T follicular helper cell (primary cell): ENCODE data around the gene CEP295NL.
"Not testable (repeated sequence)": the region's sequence is repeated elsewhere in the genome, so short reads cannot be mapped to it uniquely, and the experiment has no call there.

Source experiments
- DNase-seq: peaks from one replicate; pipeline ENCODE4 v3.0.0-alpha.2; 2020; ENCODE audit warnings: low read depth

Gene CEP295NL

DNA sequence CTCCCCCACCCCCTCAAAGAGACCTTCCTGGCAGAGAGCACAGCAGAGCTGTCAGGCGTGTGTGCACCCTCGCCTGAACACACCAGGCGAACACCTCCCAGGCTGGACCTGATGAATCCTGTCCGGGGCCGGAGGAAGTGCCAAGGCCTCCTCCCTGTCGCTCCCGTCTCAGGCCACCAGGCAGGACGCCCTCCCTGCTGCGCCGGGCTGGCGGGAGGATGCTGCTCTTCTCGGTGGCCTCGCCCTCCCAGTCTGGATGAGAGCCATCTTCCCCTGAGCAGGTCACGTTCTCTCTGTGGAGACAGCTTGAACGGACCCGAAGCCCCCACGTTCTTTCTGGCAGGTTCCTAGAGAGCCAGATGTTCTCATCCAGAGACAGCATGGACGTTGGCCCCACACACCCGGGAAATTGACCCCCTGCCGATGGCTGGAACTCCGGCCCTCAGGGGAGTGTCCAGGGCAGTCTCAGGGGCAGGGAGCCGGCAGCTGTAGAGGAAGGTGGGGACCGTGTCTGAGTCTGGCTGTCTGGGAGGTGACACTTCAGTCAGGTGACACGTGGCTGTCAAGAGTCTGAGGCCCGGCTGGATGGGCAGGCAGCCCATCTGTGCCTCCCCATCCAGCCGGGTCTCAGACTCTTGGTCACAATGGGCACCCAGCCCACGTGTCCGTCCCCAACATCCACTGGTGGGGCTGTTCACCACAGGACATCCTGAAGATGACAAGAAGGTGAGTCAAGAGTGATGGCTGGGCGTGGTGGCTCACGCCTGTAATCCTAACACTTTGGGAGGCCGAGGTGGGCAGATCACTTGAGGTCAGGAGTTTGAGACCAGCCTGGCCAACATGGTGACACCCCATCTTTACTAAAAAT is 27.1 kb upstream of the CEP295NL start:
- no peak for DNase-seq

DNA sequence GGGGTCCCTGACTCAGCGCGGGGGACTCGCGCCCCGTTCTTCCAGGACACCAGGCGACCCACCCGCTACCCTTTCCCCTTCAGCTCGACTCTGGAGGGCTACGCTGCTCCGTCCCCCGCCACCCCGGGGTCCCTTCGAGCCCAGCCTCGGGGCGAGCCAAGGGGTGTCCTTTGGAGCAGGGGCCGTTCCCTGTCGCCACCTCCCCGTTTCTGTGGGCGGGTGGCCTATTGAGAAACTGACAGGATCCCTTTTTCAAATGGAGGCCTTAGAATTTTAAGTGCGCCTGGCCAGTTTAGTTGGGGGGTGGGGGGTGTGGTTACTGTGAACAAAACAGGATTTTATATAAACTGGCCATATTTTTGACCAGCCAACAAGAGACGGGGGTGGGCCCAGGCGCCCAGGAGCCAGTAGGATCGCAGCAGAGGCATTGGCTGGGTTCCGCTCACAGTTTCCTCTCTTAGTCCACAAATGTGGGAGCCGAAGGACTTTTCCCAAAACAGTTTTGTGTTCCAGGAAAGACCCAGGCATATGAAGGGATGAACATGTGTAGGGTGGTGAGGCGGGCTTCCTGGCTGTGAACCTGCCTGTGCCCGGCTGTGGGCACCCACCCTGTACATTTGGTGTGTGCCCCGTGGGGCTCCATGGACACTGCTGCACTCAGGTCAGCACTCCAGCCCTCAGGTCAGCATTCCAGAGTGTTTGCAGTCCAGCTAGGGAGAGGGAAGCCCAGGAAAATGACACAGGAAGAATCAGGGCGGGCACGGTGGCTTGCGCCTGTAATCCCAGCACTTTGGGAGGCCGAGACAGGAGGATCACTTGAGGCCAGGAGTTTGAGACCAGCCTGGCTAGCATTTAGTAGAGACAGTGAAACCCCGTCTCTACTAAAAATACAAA is 22.9 kb upstream of the CEP295NL start:
- DNase-seq = no peak

DNA sequence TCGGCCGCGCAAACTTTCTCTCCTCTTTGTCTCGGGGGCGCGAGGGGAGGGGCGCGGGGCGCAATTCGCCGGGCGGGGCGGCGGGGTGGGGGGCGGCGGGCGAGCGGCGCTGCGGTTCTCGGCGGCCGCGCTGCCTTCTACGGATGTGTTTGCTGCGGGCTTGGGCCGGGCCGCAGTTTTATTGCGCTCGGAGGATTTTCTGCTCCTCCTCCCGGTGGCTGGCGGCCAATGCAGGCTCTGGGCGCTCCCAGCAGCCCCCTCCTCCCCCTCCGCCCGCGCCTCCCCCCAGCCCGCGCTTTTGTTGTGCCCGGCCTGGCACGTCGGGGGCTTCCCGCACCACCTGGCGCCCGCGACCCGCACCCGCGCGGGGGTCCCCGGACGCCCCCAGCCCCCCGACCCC is 22.2 kb upstream of the CEP295NL start, which contains the start of gene TIMP2:
Gene TIMP2, minus strand, starts transcription at position 154 of the 400 bp plus-strand sequence. CDS start 299 bp downstream, outside the sequence.
- peak; percentile 60 for DNase-seq

DNA sequence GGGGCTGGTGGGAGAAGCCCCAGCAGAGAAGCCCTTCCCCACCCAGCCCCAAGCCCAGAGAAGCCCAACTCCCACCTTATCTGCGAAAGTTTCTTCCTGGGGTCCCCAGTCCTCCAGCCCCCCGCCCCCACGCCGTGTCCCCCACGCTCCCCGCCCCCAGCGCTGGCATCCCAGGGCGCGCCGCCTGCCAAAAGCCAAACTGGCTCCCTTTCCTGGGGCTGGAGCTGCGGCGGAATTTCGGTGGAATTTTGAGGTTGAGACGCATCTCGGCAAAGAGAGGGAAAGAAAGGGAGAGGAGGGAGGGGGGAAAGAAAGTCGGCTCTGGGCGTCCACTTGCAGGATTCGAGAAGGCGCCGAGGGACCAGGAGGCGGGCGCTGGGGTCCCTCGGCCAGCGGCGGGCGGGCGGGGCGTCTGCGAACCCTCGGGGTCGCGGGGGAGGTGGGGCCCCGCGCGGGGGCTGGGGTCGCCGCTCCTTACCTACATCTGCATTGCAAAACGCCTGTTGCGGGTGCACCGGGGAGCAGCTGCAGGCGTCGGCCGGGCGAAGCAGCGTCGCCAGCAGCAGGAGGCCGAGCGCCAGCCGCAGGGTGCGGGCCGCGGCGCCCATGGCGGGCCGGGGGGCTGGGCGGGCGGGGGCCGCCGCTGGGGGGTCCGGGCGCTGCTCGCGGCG is 21.6 kb upstream of the CEP295NL start:
- DNase-seq = no peak

DNA sequence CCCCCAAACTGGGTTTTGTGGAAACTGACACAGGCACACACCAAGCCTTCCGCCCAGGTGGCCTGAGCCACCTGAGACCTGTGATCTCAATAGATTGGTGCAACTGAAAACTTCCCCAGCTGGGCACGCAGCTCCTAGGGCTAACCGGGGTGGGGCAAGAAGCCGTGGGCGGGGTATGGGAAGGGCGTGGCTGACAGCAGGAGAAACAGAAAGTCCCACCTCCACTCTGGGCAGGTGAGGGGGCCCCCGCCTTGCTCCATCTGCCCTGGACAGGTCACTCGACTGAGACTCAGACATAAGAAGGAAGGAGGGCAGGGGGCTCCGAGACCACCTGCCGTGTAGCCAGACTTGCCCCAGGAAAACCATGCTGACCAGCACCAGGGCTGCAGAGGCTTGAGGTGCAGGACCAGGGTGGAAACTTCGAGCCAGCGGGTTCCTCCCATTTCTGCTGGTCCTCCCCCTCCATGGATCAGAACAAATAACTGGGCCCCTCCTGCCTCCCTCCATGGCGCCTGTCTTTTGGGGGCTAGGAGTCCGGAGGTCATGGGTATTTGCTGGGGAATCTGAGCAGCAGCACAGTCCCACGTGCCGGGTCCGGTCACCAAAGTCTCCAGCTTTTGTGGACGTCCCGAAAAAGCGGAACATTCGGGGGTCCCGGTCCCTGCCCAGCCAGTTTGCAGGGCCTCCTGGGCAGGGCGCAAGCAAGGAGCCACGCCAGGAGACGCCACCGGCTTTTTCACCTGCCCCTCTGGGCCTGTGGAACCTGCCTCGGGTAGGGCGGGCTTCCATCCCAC is 20.9 kb upstream of the CEP295NL start:
- peak; percentile 39 for DNase-seq

DNA sequence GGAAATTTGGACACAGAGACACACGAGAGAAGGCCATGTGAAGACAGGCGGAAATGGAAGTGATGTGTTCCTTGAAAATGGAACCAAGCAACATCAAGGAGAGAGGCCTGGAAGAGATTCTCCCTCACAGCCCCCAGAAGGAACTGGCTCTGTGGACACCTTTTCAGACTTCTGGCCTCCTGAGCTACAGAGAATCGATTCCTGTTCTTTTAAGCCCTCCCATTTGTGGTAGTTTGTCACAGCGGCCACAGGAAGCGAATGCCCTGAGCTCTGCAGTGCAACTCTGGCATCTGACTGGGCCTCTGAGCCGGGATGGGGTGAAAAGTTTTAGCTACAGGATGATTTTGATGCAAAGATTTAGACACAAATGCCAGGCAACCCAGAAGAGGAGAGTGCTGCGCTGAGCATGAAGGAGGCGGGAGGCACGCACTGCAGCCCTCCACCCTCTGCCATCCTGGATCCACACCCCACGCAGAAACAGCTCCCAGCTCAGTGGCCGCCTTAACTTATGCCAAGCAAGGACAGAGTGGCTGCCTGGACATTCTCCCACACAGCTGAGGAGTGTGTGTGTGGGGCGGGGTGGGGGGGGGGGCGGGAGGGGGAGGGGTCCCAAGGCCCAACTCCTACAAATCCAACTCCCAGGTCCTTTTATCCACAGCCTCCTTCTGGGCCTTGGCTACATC is 20.0 kb upstream of the CEP295NL start:
- DNase-seq = no peak

DNA sequence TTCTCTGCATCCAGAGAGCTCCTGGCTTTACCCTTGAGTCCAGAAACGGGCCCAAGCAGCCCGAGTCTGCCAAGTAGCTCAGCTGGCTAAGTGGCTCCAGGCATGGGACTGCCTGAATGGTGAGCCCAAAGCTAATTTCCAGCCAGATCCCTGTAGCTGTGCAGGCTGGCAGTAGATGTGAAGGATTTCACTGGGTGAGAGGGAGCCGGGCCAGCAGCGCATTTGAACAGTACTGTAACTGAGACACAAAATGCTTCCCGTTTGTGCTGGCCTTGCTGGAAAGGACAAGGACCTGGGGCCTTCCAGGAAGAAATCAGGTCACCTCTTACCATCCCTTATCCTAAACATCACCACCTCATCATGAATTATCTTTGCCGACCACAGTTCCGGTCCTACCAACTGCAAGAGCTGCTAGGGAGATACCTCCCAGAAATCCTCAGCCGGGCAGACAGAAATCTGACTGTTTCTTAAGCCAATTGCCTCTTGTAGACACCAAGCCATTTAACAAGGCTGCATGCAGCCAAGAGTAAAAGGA is 18.5 kb upstream of the CEP295NL start:
- no peak for DNase-seq

DNA sequence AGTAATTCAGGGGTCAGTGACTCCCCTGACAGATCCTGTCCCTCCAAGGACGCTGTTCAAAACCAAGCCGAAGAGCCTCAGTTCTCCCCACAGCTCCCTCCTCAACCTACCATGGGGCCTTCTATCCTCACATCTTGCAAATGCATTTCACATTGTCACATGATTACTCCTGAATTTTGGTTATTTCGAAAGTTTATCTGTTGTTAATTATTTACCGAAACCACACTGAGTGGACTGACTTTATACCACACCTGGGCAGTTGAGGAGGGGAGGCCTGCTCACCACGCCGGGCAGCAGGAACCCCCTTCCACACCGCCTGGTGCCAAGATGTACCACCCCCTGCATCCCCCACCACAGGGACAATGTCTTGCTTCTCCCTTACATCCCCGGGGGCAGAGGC is 17.5 kb upstream of the CEP295NL start:
- DNase-seq = no peak

DNA sequence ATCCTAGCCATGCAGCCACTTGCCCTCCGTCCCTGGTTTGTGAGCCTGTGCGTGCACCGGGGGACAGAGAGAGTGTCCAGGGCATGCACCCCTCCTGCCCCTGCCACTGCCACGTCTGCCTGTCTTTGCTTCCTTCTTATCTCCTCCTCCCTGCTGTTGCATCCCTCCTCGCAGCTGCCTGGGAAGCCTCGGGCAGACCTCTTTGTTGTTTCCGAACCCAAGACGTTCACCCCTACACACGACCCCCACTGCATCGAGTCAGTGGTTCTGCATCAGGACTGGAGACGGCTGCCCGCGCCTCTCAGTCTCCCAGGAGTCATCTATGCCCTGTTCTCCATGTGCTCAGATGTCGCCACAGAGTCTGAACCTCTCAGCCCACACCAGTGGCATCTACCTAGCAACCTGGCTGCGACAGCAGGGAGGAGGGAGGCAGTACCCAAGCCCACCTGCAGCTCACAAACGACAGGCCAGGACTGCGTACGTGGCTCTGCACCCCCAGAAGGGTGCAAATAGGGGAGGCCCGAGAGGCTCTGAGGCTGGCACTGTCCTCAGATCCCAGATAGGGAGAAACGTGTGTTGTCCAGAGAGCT is 17.0 kb upstream of the CEP295NL start:
- DNase-seq = no peak

DNA sequence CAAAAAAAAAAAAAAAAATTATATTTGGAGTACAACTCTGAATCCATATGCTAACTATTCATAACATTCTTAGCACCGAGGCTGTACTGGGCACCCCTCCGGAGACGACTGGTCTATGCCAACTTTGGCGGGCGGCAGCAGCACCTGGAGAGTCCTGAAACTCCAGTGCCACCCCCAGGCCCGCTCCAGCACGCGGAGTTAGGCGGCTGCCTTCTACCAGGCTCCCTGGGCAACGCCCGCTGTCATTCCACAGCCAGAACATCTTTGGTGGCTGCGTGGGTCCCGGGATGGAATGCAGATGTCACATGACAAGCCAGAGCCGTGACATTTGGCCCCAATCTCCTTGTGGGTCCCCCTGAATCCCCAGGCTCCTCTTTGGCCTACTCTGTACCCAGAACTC is 16.0 kb upstream of the CEP295NL start:
- DNase-seq = no peak

DNA sequence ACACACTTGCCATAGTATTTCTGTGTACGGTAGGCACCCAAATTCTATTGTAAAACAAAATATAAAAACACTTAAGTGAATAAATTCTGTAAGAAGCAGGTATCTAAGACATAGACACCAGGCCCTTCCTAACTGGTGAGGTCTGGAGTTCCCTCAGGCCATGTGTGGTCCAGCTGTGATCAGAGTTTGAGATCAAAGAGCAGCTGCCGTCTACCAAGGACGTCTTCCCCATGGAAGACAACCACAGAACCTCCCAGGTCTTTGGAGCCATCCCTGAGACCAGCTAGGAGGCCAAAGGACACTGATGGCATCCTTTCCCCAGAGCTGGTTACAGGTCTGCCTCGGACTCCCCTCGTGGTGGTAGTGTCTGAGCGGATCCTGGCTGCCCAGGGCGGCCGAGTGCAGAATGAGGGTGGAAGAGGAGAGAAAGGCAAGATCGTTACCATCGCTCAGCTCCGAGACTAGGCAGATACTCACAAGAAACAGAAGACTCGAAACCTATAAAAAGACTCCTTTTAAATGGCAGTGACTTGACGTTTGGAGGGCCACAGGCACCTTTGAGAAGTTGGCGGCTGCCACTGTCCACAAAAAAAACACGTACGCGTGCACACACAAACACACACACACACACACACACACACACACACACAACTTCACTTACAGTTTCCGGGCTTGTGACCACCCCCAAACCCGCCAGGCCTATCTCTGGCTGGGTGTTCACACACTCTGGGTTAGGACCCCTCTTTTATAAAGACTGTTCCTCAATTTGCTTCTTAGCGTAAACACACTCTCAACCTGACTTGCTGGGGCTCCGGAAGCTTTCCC is 14.7 kb upstream of the CEP295NL start:
- DNase-seq = no peak

DNA sequence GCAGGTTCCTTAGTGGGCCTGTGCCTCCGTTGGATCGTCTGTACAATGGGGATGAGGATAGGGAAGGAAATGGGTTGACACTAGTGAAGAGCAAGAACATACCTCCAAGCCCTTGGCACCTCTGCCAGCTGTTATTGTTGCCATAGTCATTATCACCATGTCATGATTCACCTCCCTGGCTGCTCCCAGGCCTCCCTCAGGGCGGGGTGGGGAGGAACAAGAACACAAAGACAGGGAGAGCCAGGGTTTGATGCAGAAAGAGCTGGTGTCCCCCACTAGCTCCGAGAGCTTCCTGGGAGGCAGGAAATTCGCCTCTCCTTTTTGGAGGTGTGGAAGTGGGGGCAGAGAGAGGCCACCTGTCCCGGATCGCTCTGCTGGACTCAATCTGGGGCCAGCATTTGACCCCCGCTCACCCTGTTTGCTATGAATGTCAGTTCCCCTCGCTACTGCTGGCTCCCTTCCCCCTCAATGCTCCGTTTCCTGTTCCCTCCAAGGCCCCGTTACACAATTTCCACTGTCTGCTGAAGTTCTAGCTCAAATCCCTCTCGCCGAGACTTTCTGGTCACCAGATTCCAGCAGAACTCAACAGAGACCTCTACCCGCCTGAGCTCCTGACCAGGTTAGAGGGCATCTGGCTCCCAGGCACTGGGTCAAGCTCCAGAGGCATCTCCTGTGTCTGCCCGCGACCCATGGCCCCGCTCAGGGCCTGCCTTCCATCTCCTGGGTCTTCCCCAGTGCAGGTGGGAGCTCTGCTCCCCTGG is 13.1 kb upstream of the CEP295NL start:
- DNase-seq = no peak

DNA sequence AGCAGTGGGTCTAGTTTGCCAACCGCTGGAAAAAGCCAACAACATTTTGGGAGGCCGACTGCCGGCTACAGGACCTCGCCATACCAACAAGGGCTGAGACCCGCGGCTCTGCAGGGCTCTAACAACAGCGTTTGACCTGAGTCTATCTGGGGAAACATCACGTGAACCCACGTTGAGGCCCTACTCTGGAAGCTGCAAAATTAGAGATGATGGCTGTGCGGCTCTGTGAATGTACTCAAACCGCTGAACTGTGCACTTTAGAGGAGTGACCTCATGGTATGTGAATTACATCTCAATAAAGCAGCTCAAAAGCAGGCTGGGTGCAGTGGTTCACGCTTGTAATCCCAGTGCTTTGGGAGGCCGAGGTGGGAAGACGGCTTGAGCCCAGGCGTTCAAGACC is 10.1 kb upstream of the CEP295NL start:
- no peak for DNase-seq

DNA sequence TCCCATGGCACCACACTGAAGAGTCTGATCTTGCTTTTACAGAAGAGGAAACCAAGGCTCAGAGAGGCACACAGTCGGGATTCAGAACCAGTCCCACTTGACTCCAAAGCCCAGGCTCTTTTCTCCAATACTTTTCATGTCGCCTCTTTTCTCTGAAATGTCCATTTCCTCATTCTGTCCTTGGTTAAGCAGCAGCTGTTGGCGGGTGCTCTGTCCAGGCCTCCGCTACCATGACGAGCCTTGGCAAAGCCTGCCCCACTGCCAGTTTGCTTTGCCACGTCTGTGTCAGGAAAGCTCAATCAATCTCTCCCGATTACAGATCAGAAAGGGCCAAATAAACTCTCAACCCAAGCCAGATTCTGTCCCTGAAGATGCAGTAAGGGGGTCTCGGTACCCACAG is 9.1 kb upstream of the CEP295NL start:
- no peak for DNase-seq

DNA sequence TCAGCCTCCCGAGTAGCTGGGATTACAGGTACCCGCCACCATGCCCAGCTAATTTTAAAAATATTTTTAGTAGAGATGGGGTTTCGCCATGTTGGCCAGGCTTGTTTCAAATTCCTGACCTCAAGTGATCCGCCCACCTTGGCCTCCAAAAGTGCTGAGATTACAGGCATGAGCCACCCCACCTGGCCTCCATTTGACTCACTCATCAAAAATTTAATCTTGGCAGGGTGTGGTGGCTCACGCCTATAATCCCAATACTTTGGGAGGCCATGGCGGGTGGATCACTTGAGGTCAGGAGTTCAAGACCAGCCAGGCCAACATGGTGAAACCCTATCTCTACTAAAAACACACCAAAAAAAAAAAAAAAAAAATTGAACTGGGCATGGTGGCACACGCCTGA is 8.5 kb upstream of the CEP295NL start:
- DNase-seq = not testable (repeated sequence)

DNA sequence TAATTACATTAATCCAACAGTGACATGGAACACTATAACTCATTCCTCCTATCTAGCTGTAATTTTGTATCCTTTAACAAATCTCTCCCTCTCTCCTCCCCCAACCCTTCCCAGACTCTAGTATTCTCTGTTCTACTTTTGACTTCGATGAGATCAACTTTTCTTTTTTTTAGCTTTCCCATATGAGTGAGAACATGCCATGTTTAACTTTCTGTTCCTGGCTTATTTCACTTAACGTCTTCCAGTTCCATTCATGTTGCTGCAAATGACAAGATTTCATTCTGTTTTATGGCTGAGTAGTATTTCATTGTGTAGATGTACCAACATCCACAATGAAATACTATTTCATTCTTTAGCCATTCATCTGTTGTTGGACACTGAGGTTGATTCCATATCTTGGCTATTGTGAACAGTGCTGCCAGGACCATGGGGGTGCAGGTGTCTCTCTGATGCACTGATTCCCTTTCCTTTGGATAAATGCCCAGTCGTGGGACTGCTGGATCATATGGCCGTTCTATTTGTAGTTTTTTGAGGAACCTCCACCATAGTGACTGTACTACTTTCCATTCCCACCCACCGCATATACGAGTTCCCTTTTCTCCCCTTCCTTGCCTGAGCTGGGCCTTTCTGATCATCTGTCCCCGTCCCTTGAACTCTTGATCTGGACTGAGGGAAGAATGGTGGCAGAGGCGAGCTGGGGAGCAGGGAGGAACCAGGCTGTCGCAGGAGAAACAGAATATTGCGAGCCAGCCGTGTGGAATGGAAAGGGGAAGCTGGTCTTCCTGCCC is 7.7 kb upstream of the CEP295NL start:
- no peak for DNase-seq

DNA sequence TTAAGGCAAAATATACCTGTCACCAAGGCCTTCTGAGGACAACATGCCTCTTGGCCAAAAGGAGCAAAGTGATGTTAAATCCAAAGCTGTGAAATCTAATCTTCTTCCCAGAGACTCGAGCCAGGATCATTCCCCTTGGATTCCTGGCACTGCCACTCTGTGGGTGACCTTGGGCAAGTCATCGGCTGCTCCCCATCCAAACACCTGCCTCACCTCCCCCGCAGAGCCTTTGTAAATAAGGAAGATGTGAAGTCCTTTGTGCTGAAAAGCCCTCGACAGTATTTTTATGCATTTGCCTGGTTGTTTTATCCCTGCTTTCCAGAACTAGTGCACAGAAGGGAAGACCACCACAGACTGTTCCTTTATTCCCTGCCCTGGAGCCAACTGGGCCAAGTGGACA is 5.4 kb upstream of the CEP295NL start:
- DNase-seq = no peak

DNA sequence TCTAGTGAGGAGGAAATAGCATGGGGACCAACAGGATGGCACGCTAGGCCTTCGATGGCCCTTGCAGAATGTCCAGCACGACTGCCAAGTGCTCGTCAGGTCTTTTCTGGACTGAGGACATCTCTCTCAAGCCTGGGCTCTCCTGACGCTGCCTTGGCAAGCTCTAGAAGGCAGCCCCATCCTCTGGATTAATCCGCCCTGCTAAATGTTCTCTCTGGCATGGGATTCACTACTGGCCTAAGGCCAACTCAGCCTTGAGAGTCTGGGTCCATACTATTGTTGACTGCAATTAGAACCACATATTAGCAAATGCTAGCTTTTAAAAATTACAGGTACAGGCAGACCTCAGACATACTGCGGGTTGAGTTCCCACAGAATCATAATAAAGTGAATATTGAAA is 2.5 kb upstream of the CEP295NL start:
- no peak for DNase-seq
